ENCODE measurements around the gene MAPKAP1.

Gene MAPKAP1

GRCh38 chr9:125613141-125613540, 93.9 kb downstream of the MAPKAP1 start:
- Histone ChIP-seq H3K4me1 (ENCODE audit: control insufficient read depth, low read length) (no peaks in the 10 kb centered on the region), H3K36me3 (ENCODE audit: control insufficient read depth, low read length) (no peaks in the 10 kb centered on the region), H3K4me2 (ENCODE audit: low read length) (no peak overlapping the region), H3K9me3 (ENCODE audit: control insufficient read depth, insufficient read depth, low read length) (no peaks in the 10 kb centered on the region), H4K20me1 (ENCODE audit: control insufficient read depth, insufficient read depth, low read depth, low read length) (peaks cover 8% of the 10 kb centered on the region), H3F3A (ENCODE audit: control insufficient read depth, insufficient read depth) (no peaks in the 10 kb centered on the region), H3K9me2 (replicated peaks; ENCODE audit: control insufficient read depth, low read length) (no peaks in the 10 kb centered on the region), H3K27me3 (ENCODE audit: control insufficient read depth, low read length) (no peaks in the 10 kb centered on the region), H3K4me3 (ENCODE audit: low read length) (no peak overlapping the region), H3K79me2 (ENCODE audit: control insufficient read depth, low read length) (peaks cover 49% of the 10 kb centered on the region), H3K27ac (ENCODE audit: low read depth, low read length) (no peak overlapping the region)
- no peak for TF ChIP-seq CTCF (IDR thresholded peaks at IDR 0.05; ENCODE audit: low read depth, low read length, poor library complexity, severe bottlenecking)
- no peak for TF ChIP-seq EZH2phosphoT487 (IDR thresholded peaks at IDR 0.05; ENCODE audit: borderline replicate concordance, low read length)

- Histone ChIP-seq H3K36me3 (ENCODE audit: control insufficient read depth, low read length) (no peaks in the 10 kb centered on the region), H3K27ac (ENCODE audit: low read depth, low read length) (no peak overlapping the region), H3K4me1 (ENCODE audit: control insufficient read depth, low read length) (no peaks in the 10 kb centered on the region), H3F3A (ENCODE audit: control insufficient read depth, insufficient read depth) (no peaks in the 10 kb centered on the region), H3K79me2 (ENCODE audit: control insufficient read depth, low read length) (peaks cover 49% of the 10 kb centered on the region), H3K9me2 (replicated peaks; ENCODE audit: control insufficient read depth, low read length) (no peaks in the 10 kb centered on the region), H3K4me3 (ENCODE audit: low read length) (no peak overlapping the region), H3K9me3 (ENCODE audit: control insufficient read depth, insufficient read depth, low read length) (no peaks in the 10 kb centered on the region), H4K20me1 (ENCODE audit: control insufficient read depth, insufficient read depth, low read depth, low read length) (peaks cover 8% of the 10 kb centered on the region), H3K4me2 (ENCODE audit: low read length) (no peak overlapping the region), H3K27me3 (ENCODE audit: control insufficient read depth, low read length) (no peaks in the 10 kb centered on the region)
- TF ChIP-seq CTCF (IDR thresholded peaks at IDR 0.05; ENCODE audit: low read depth, low read length, poor library complexity, severe bottlenecking): no peak
- no peak for TF ChIP-seq EZH2phosphoT487 (IDR thresholded peaks at IDR 0.05; ENCODE audit: borderline replicate concordance, low read length)
Observed at GRCh38 chr9:125612616-125613015, 94.4 kb downstream of the MAPKAP1 start.

- Histone ChIP-seq H3K9me2 (replicated peaks; ENCODE audit: control insufficient read depth, low read length) (no peaks in the 10 kb centered on the region), H4K20me1 (ENCODE audit: control insufficient read depth, insufficient read depth, low read depth, low read length) (peaks cover 8% of the 10 kb centered on the region), H3K79me2 (ENCODE audit: control insufficient read depth, low read length) (peaks cover 41% of the 10 kb centered on the region), H3K4me3 (ENCODE audit: low read length) (no peak overlapping the region), H3K9me3 (ENCODE audit: control insufficient read depth, insufficient read depth, low read length) (no peaks in the 10 kb centered on the region), H3K4me2 (ENCODE audit: low read length) (no peak overlapping the region), H3K27me3 (ENCODE audit: control insufficient read depth, low read length) (no peaks in the 10 kb centered on the region), H3F3A (ENCODE audit: control insufficient read depth, insufficient read depth) (no peaks in the 10 kb centered on the region), H3K36me3 (ENCODE audit: control insufficient read depth, low read length) (no peaks in the 10 kb centered on the region), H3K27ac (ENCODE audit: low read depth, low read length) (no peak overlapping the region), H3K4me1 (ENCODE audit: control insufficient read depth, low read length) (no peaks in the 10 kb centered on the region)
- TF ChIP-seq CTCF (IDR thresholded peaks at IDR 0.05; ENCODE audit: low read depth, low read length, poor library complexity, severe bottlenecking): no peak
- no peak for TF ChIP-seq EZH2phosphoT487 (IDR thresholded peaks at IDR 0.05; ENCODE audit: borderline replicate concordance, low read length)
Observed at GRCh38 chr9:125611121-125611765, 95.8 kb downstream of the MAPKAP1 start.
